Iris pigment epithelial cell (primary cell): ENCODE results near the gene SETBP1.

Experiments used
- DNase-seq: peaks from one replicate; pipeline ENCODE4 v3.0.0-alpha.2; 2011; ENCODE audit warnings: low read depth

The SETBP1 gene

GRCh38 chr18:44938720-44939665 lies 258.3 kb downstream of the SETBP1 start:
- DNase-seq: peak; percentile 3

GRCh38 chr18:44941516-44941915 lies 260.8 kb downstream of the SETBP1 start:
- DNase-seq: no peak

- no peak for DNase-seq
These were observed 261.4 kb downstream of the SETBP1 start for GRCh38 chr18:44942073-44942472.

- peak; percentile 53 for DNase-seq
These were observed 262.7 kb downstream of the SETBP1 start for GRCh38 chr18:44943311-44943881.

- DNase-seq: no peak
These were observed 263.8 kb downstream of the SETBP1 start for GRCh38 chr18:44944461-44944860.

GRCh38 chr18:44945888-44946401 lies 265.3 kb downstream of the SETBP1 start:
- no peak for DNase-seq

GRCh38 chr18:44946529-44947113 lies 265.9 kb downstream of the SETBP1 start:
- no peak for DNase-seq

GRCh38 chr18:44949967-44950366 lies 269.3 kb downstream of the SETBP1 start:
- no peak for DNase-seq

- DNase-seq: no peak
These were observed 270.1 kb downstream of the SETBP1 start for GRCh38 chr18:44950685-44951195.

GRCh38 chr18:44951748-44952147 lies 271.1 kb downstream of the SETBP1 start:
- DNase-seq: no peak

GRCh38 chr18:44954257-44954656 lies 273.6 kb downstream of the SETBP1 start:
- DNase-seq: no peak

- no peak for DNase-seq
These were observed 275.1 kb downstream of the SETBP1 start for GRCh38 chr18:44955825-44956224.

- DNase-seq: no peak
These were observed 276.3 kb downstream of the SETBP1 start for GRCh38 chr18:44957025-44957424.

GRCh38 chr18:44957461-44957860 lies 276.8 kb downstream of the SETBP1 start:
- DNase-seq: no peak

- no peak for DNase-seq
These were observed 277.4 kb downstream of the SETBP1 start for GRCh38 chr18:44958040-44958439.

GRCh38 chr18:44958455-44958854 lies 277.8 kb downstream of the SETBP1 start:
- DNase-seq: no peak

- DNase-seq: no peak
These were observed 278.3 kb downstream of the SETBP1 start for GRCh38 chr18:44959013-44959412.

GRCh38 chr18:44960580-44960979 lies 279.9 kb downstream of the SETBP1 start:
- DNase-seq: no peak

- DNase-seq: no peak
These were observed 280.8 kb downstream of the SETBP1 start for GRCh38 chr18:44961288-44961995.

GRCh38 chr18:44967599-44967998 lies 286.9 kb downstream of the SETBP1 start:
- no peak for DNase-seq

- DNase-seq: no peak
These were observed 287.6 kb downstream of the SETBP1 start for GRCh38 chr18:44968336-44968735.

- DNase-seq: no peak
These were observed 288.6 kb downstream of the SETBP1 start for GRCh38 chr18:44969214-44969795.
